SK-N-SH (cell line): ENCODE results near the gene ZAR1. TPM values are rescaled to one million over a fixed set of nuclear protein-coding genes. Genes with fewer than 3 reads are reported as not detected.

Experiments used
- CTCF ChIA-PET: fragments of 300-600, 350-600 bp; formaldehyde crosslinking; extraction: SDS; loops from one replicate; lab custom pipeline; 2021; lab: Yijun Ruan, JAX
- POLR2A ChIA-PET: fragments of 350-600 bp; sonication (Branson Sonifier 250); formaldehyde crosslinking; extraction: SDS; loops from one replicate; lab custom pipeline; 2020; ENCODE audit warnings: antibody characterized with exemption, inconsistent platforms; lab: Yijun Ruan, JAX
- DNase-seq: peaks from one replicate; pipeline ENCODE4 v3.0.0; 2012
- H2AFZ ChIP-seq: fragments of 200-600 bp; sonication (generic); 2 replicates; pipeline ENCODE4 v1.8.1; 2016; ENCODE audit warnings: antibody characterized with exemption, mild to moderate bottlenecking, low read depth
- H3F3A ChIP-seq: fragments of 200-600 bp; sonication (generic); replicated peaks from 2 replicates; pipeline ENCODE3; 2016; ENCODE audit warnings: antibody characterized with exemption, mild to moderate bottlenecking; ENCODE audit not compliant: insufficient read depth
- H3K27ac ChIP-seq, 2 experiments: fragments of 200-500 bp in 1 of 2; fragments of 200-600 bp in 1 of 2; sonication (Bioruptor generic) in 1 of 2; sonication (generic), shearing (Covaris generic) in 1 of 2; 2 replicates each; pipeline versions ENCODE4 v1.5.1 to v1.6.1; 2014 to 2016; ENCODE audit warnings: low read depth in 2 of 2, inconsistent platforms in 1 of 2, low read length in 1 of 2, mild to moderate bottlenecking in 1 of 2, mixed read lengths in 1 of 2
- H3K27me3 ChIP-seq: fragments of 200-600 bp; sonication (generic), shearing (Covaris generic); 2 replicates; pipeline ENCODE4 v1.6.1; 2016; ENCODE audit warnings: mixed run types; ENCODE audit not compliant: insufficient read depth
- H3K36me3 ChIP-seq, 2 experiments: fragments of 200-500 bp in 1 of 2; fragments of 200-600 bp in 1 of 2; sonication (Bioruptor generic) in 1 of 2; sonication (generic) in 1 of 2; replicated peaks in 1 of 2; 2 replicates each; pipeline versions ENCODE3 to v1.5.1; 2014 to 2016; ENCODE audit warnings: low read length in 1 of 2, mild to moderate bottlenecking in 1 of 2; ENCODE audit not compliant: insufficient read depth in 2 of 2, control insufficient read depth in 1 of 2
- H3K4me1 ChIP-seq, 2 experiments: fragments of 200-500 bp in 1 of 2; fragments of 200-600 bp in 1 of 2; sonication (Bioruptor generic) in 1 of 2; sonication (generic), shearing (Covaris generic) in 1 of 2; 2 replicates each; pipeline versions ENCODE4 v1.5.1 to v1.6.1; 2014 to 2016; ENCODE audit warnings: low read depth in 1 of 2, low read length in 1 of 2, mixed run types in 1 of 2; ENCODE audit not compliant: insufficient read depth in 2 of 2, control insufficient read depth in 1 of 2
- H3K4me2 ChIP-seq: fragments of 200-600 bp; sonication (generic), shearing (Covaris generic); 2 replicates; pipeline ENCODE4 v1.6.1; 2017; ENCODE audit warnings: mixed run types
- H3K4me3 ChIP-seq, 2 experiments: fragments of 200-500 bp in 1 of 2; fragments of 200-600 bp in 1 of 2; sonication (Bioruptor generic) in 1 of 2; sonication (generic), shearing (Covaris generic) in 1 of 2; 2 replicates each; pipeline versions ENCODE4 v1.5.1 to v1.8.1; 2014 to 2016; ENCODE audit warnings: low read depth in 2 of 2, inconsistent platforms in 1 of 2, low read length in 1 of 2, mild to moderate bottlenecking in 1 of 2, mixed read lengths in 1 of 2, moderate library complexity in 1 of 2
- H3K79me2 ChIP-seq: fragments of 200-600 bp; sonication (generic); 2 replicates; pipeline ENCODE4 v1.8.1; 2017; ENCODE audit warnings: mild to moderate bottlenecking; ENCODE audit not compliant: insufficient read depth
- H3K9ac ChIP-seq: fragments of 200-600 bp; sonication (generic); 2 replicates; pipeline ENCODE4 v1.6.1; 2017; ENCODE audit warnings: mixed run types
- H3K9me2 ChIP-seq: fragments of 200-600 bp; sonication (generic); 2 replicates; pipeline ENCODE4 v1.6.1; 2017; ENCODE audit warnings: mixed run types
- H3K9me3 ChIP-seq: fragments of 200-600 bp; sonication (generic); 2 replicates; pipeline ENCODE4 v1.6.1; 2017; ENCODE audit warnings: mixed run types, mild to moderate bottlenecking, moderate library complexity
- H4K20me1 ChIP-seq: fragments of 200-600 bp; sonication (generic); 2 replicates; pipeline ENCODE4 v1.6.1; 2017; ENCODE audit warnings: mild to moderate bottlenecking, mixed run types; ENCODE audit not compliant: insufficient read depth
- CHD2 ChIP-seq: fragments of 150-350 bp; IDR thresholded peaks from 2 replicates; pipeline ENCODE4 v1.6.1; 2018; ENCODE audit warnings: low read length; ENCODE audit not compliant: partially characterized antibody
- ELF1 ChIP-seq: IDR thresholded peaks from 2 replicates; pipeline ENCODE4 v1.4.0; 2012
- EP300 ChIP-seq, 2 experiments: IDR thresholded peaks; 2 replicates each; pipeline versions ENCODE4 v1.4.0 to v1.6.1; 2012; ENCODE audit warnings: borderline replicate concordance in 1 of 2, low read depth in 1 of 2, low read length in 1 of 2
- EZH2phosphoT487 ChIP-seq: fragments of 200-600 bp; sonication (generic); IDR thresholded peaks from 2 replicates; pipeline ENCODE4 v1.6.1; 2017; ENCODE audit warnings: low read depth, mixed run types, mild to moderate bottlenecking, antibody characterized with exemption, moderate library complexity, borderline replicate concordance
- FOXJ3 ChIP-seq: sonication (generic); formaldehyde crosslinking; IDR thresholded peaks from 2 replicates; pipeline ENCODE4 v1.5.1; 2020; ENCODE audit warnings: mild to moderate bottlenecking, missing genetic modification reagents
- FOXM1 ChIP-seq: IDR thresholded peaks from 2 replicates; pipeline ENCODE4 v1.4.0; 2012; ENCODE audit warnings: low read depth, mild to moderate bottlenecking
- IRF3 ChIP-seq: fragments of 150-350 bp; IDR thresholded peaks from 2 replicates; pipeline ENCODE4 v1.6.1; 2016; ENCODE audit warnings: mild to moderate bottlenecking, low read depth, low read length
- MEF2A ChIP-seq: IDR thresholded peaks from 2 replicates; pipeline ENCODE4 v1.4.0; 2012; ENCODE audit warnings: low read depth, borderline replicate concordance
- NFIC ChIP-seq: IDR thresholded peaks from 2 replicates; pipeline ENCODE4 v1.4.0; 2012; ENCODE audit warnings: borderline replicate concordance
- PBX3 ChIP-seq: IDR thresholded peaks from 2 replicates; pipeline ENCODE4; 2012
- POLR2AphosphoS5 ChIP-seq: IDR thresholded peaks from 2 replicates; pipeline ENCODE4 v1.6.1; 2012; ENCODE audit warnings: low read depth, low read length
- RAD21 ChIP-seq: IDR thresholded peaks from 2 replicates; pipeline ENCODE4 v1.6.1; 2012; ENCODE audit warnings: mild to moderate bottlenecking, low read length
- RCOR1 ChIP-seq: fragments of 150-350 bp; IDR thresholded peaks from 2 replicates; pipeline ENCODE4 v1.6.1; 2017; ENCODE audit warnings: antibody characterized with exemption, low read length
- REST ChIP-seq: IDR thresholded peaks from 2 replicates; pipeline ENCODE4 v1.6.1; 2012; ENCODE audit warnings: mild to moderate bottlenecking, low read depth, low read length, moderate library complexity
- RFX5 ChIP-seq: IDR thresholded peaks from 2 replicates; pipeline ENCODE4 v1.6.1; 2012; ENCODE audit warnings: mild to moderate bottlenecking, improper control_type of control experiment, low read length
- SIN3A ChIP-seq: IDR thresholded peaks from 2 replicates; pipeline ENCODE4 v1.6.1; 2012; ENCODE audit warnings: low read depth, mild to moderate bottlenecking, low read length, moderate library complexity, borderline replicate concordance
- TAF1 ChIP-seq: IDR thresholded peaks from 2 replicates; pipeline ENCODE4 v1.6.1; 2012; ENCODE audit warnings: low read depth, mild to moderate bottlenecking, low read length, moderate library complexity, borderline replicate concordance
- TCF12 ChIP-seq: IDR thresholded peaks from 2 replicates; pipeline ENCODE4 v1.4.0; 2012
- TEAD4 ChIP-seq: IDR thresholded peaks from 2 replicates; pipeline ENCODE4 v1.4.0; 2012; ENCODE audit warnings: mild to moderate bottlenecking, borderline replicate concordance; ENCODE audit not compliant: insufficient read depth
- USF2 ChIP-seq: fragments of 150-350 bp; IDR thresholded peaks from 2 replicates; pipeline ENCODE4 v1.6.1; 2017; ENCODE audit warnings: antibody characterized with exemption, low read length, low read depth, borderline replicate concordance
- ZBTB33 ChIP-seq: IDR thresholded peaks from 2 replicates; pipeline ENCODE4 v1.4.0; 2012; ENCODE audit warnings: low read depth, borderline replicate concordance
- WGBS: methylation state at CpG from one replicate; pipeline ENCODE4 v1.1.6; 2017; ENCODE audit warnings: low lambda C conversion rate; 5-methylcytosine and 5-hydroxymethylcytosine counted together
- polyA plus RNA-seq, 3 experiments: library from polyadenylated mRNA; depleted of rRNA; stranded (reverse); fragments of >200 nt; gene quantifications; 2 replicates each; pipeline ENCODE4 v1.2.3, GENCODE V29; 2012

ZAR1 gene
- polyA plus RNA-seq, 1 of the 3 experiments (the other 2 are of a cell fraction) = not detected

GRCh38 chr4:48538358-48538757 lies 48.3 kb downstream of the ZAR1 start:
- no peaks in the 10 kb centered on the region for H4K20me1 ChIP-seq
- H2AFZ ChIP-seq = no peak overlapping the region
- no peaks in the 10 kb centered on the region for H3K79me2 ChIP-seq
- H3K36me3 ChIP-seq = peaks cover 65 to 75% of the 10 kb centered on the region in 2 experiments
- CTCF ChIA-PET = interaction anchor here (6.9 kb wide), 1 partner anchor 8 kb away, joined by 37 read pairs; no protein-coding TSS in a partner anchor
- TF ChIP-seq RAD21 = no peak
- TF ChIP-seq PBX3 = no peak
- TF ChIP-seq TEAD4 = no peak
- no peak for TF ChIP-seq FOXM1
- no peak for TF ChIP-seq ZBTB33
- TF ChIP-seq FOXJ3 (CRISPR knock-in tag) = no peak
- no peak for TF ChIP-seq NFIC
- no peak for TF ChIP-seq CHD2
- no peak for TF ChIP-seq TAF1
- TF ChIP-seq, all 33 proteins: peak for 0
- H3K9me2 ChIP-seq = no peaks in the 10 kb centered on the region
- no peaks in the 10 kb centered on the region; a peak in 2 of 4 replicates for H3K4me1 ChIP-seq
- no peaks in the 10 kb centered on the region for H3F3A ChIP-seq
- no peak overlapping the region for H3K9ac ChIP-seq
- H3K27ac ChIP-seq = no peak overlapping the region
- H3K4me2 ChIP-seq = no peak overlapping the region
- H3K9me3 ChIP-seq = no peaks in the 10 kb centered on the region
- no peak for DNase-seq
- H3K4me3 ChIP-seq = no peak overlapping the region
- POLR2A ChIA-PET = no interaction called here
- H3K27me3 ChIP-seq = no peaks in the 10 kb centered on the region

- Histone ChIP-seq H4K20me1 (no peaks in the 10 kb centered on the region), H3K9me2 (no peaks in the 10 kb centered on the region), H3K36me3 (peaks cover 66 to 72% of the 10 kb centered on the region in 2 experiments), H3K9me3 (no peaks in the 10 kb centered on the region), H2AFZ (no peak overlapping the region), H3K4me2 (no peak overlapping the region), H3K4me3 (no peak overlapping the region), H3K79me2 (no peaks in the 10 kb centered on the region), H3K4me1 (no peaks in the 10 kb centered on the region; a peak in 2 of 4 replicates), H3F3A (no peaks in the 10 kb centered on the region), H3K9ac (no peak overlapping the region), H3K27ac (no peak overlapping the region), H3K27me3 (no peaks in the 10 kb centered on the region)
- DNase-seq = no peak
- WGBS = 93% methylated on average over 3 of the region's 3 CpGs
- ChIA-PET POLR2A (no interaction called here), CTCF (interaction anchor here (0.6 to 1.6 kb wide), 5 partner anchors 11 to 249 kb away, joined by 3 to 5 read pairs (median 3); no protein-coding TSS in a partner anchor)
- no peak for TF ChIP-seq RCOR1
- TF ChIP-seq RFX5 = no peak
- TF ChIP-seq SIN3A = no peak
- no peak for TF ChIP-seq ELF1
- no peak for TF ChIP-seq FOXJ3 (CRISPR knock-in tag)
- no peak for TF ChIP-seq EP300 (IDR thresholded peaks at IDR 0.05; ENCODE audit: borderline replicate concordance in 1 of 2, low read depth in 1 of 2, low read length in 1 of 2)
- no peak for TF ChIP-seq MEF2A
- no peak for TF ChIP-seq EZH2phosphoT487
- no peak for TF ChIP-seq USF2
- TF ChIP-seq NFIC = no peak
- TF ChIP-seq REST = no peak
- TF ChIP-seq IRF3 = no peak
- no peak for TF ChIP-seq TCF12
- TF ChIP-seq POLR2AphosphoS5 = no peak
Measured at GRCh38 chr4:48539597-48539996, 49.5 kb downstream of the ZAR1 start.
